ENCODE data around the gene ASB4.

Gene ASB4

DNA sequence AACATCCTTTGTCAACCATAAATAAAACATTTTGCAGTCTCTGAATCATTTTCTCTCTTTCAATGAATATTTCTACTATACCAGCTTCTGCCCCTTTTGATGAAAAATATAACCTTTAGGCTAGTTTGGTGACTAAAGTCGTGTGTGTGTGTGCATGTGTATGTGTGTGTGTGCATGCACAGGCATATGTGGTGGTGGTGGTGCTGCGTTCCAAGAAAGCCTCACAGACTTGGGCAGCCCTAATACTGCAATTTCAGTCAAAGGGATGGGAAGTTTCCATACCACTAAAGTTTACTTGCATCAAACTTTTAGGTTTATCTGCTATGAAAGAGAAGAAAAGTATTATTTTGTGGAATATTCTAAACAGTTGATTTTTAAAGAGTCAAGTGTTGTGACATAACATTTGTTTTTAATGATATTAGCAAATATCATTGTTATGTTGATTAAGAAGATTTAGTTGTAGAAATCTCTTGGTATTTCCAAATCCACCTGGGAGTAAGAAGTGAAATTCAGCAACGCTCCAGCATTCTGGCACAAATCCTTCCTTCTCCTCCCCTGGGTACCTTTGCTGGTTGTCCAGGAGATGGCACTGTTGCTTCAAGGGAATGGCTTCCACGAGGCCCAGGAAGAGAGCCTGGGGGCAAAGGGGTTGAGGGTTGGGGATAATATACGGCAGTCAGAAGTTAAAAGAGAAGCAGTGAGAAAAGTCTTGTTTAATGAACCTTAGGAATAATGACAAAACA is 41.5 kb downstream of the ASB4 start:
- TF ChIP-seq, protein P1, sequence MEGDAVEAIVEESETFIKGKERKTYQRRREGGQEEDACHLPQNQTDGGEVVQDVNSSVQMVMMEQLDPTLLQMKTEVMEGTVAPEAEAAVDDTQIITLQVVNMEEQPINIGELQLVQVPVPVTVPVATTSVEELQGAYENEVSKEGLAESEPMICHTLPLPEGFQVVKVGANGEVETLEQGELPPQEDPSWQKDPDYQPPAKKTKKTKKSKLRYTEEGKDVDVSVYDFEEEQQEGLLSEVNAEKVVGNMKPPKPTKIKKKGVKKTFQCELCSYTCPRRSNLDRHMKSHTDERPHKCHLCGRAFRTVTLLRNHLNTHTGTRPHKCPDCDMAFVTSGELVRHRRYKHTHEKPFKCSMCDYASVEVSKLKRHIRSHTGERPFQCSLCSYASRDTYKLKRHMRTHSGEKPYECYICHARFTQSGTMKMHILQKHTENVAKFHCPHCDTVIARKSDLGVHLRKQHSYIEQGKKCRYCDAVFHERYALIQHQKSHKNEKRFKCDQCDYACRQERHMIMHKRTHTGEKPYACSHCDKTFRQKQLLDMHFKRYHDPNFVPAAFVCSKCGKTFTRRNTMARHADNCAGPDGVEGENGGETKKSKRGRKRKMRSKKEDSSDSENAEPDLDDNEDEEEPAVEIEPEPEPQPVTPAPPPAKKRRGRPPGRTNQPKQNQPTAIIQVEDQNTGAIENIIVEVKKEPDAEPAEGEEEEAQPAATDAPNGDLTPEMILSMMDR (IDR thresholded peaks at IDR 0.05; ENCODE audit: insufficient read depth, low read depth, low read length, missing control alignments): peak; percentile 66
- no peak overlapping the region for H3K4me3 ChIP-seq (ENCODE audit: low read depth, low read length)
- DNase-seq (ENCODE audit: low read depth): peak; percentile 48

GRCh38 chr7:95527776-95528250 is 42.1 kb downstream of the ASB4 start:
- TF ChIP-seq, protein P1 (IDR thresholded peaks at IDR 0.05; ENCODE audit: insufficient read depth, low read depth, low read length, missing control alignments): no peak
- DNase-seq (ENCODE audit: low read depth): no peak
- H3K4me3 ChIP-seq (ENCODE audit: low read depth, low read length): no peak overlapping the region

- no peak for DNase-seq (ENCODE audit: low read depth)
- H3K4me3 ChIP-seq (ENCODE audit: low read depth, low read length): no peak overlapping the region
- TF ChIP-seq, protein P1 (IDR thresholded peaks at IDR 0.05; ENCODE audit: insufficient read depth, low read depth, low read length, missing control alignments): no peak
These were observed 44.0 kb downstream of the ASB4 start for GRCh38 chr7:95529701-95530100.

DNA sequence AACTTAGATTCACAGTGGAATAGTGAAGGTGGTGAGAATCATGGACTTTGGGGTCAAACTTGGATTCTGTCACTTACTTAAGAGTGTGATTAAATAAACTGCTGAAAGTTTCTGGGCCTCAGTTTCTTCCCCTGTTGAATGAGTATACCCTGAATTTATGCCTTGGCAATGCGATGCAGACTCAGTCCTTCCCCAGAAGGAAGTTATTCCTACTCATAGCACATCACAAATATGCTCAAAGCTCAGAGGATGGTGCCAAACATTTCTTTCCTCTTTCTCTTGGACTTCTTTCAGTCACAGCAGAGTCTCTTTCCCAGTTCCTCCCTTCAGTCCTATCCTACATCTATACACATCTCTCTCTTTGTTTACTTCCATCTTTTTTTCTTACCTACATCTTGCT is 45.1 kb downstream of the ASB4 start:
- TF ChIP-seq, protein P1 (IDR thresholded peaks at IDR 0.05; ENCODE audit: insufficient read depth, low read depth, low read length, missing control alignments): no peak
- H3K4me3 ChIP-seq (ENCODE audit: low read depth, low read length): no peak overlapping the region
- DNase-seq (ENCODE audit: low read depth): no peak

DNA sequence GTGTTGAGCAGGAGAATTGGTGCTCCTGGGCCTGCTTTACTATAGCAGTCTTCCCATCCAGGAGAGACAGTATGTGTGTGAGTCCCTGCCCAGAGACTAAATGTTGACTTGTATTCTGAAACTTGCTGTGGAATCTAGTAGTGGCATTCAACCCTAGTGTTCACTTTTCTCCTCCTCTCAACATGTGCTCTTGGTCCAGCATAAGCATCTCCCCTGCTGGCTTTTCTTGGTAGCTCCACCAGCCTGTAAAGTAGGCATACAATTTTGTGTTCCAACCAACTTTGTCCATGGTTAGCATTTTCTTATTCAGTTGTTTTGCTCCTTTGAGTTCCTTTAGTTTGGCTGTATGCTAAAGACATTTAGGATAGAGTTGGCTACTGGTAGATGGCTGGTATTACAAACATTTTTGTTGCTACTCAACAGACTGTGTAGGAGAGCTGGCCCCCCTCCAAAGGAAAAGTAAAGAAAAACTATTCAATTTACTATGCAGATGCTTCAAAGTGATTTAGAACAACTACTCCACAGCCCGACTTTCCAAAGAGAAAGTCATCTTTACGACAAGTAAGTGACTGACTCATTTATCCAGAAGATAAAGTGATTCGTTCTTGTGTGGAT is 46.0 kb downstream of the ASB4 start:
- no peak for DNase-seq (ENCODE audit: low read depth)
- TF ChIP-seq, protein P1 (IDR thresholded peaks at IDR 0.05; ENCODE audit: insufficient read depth, low read depth, low read length, missing control alignments): no peak
- no peak overlapping the region for H3K4me3 ChIP-seq (ENCODE audit: low read depth, low read length)

DNA sequence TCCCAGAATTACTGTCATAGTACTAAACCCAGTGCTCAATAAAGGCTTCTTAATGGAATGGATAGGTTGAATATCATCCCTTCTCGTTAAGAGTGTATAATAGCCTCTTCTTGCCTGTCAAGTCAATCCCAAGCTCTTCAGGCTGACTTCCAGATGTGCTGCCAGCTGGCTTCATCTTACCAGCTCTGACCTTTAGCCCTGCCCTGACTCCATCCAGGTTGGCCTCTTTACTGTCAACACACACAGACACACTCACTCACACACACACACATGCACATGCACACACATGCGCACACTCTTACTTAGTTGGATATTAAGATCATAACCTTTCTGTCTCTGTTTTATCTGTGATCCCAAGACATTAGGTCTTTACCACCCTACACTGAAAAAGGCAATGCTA is 49.1 kb downstream of the ASB4 start:
- H3K4me3 ChIP-seq (ENCODE audit: low read depth, low read length): no peak overlapping the region
- TF ChIP-seq, protein P1 (IDR thresholded peaks at IDR 0.05; ENCODE audit: insufficient read depth, low read depth, low read length, missing control alignments): no peak
- no peak for DNase-seq (ENCODE audit: low read depth)

Measured in GM12865 (cell line).